Stimulated activated CD4-positive, alpha-beta T cell treated with anti-CD3 and anti-CD28 coated beads, Interleukin-4, amount 100 ng/mL, for 1 hour (primary cell): ENCODE data around the gene THSD1.
"Not testable (repeated sequence)": the region's sequence is repeated elsewhere in the genome, so short reads cannot be mapped to it uniquely, and the experiment has no call there.

ENCODE experiments used
- DNase-seq: peaks from one replicate; pipeline ENCODE4 v3.0.0-alpha.2; 2020

The THSD1 gene

DNA sequence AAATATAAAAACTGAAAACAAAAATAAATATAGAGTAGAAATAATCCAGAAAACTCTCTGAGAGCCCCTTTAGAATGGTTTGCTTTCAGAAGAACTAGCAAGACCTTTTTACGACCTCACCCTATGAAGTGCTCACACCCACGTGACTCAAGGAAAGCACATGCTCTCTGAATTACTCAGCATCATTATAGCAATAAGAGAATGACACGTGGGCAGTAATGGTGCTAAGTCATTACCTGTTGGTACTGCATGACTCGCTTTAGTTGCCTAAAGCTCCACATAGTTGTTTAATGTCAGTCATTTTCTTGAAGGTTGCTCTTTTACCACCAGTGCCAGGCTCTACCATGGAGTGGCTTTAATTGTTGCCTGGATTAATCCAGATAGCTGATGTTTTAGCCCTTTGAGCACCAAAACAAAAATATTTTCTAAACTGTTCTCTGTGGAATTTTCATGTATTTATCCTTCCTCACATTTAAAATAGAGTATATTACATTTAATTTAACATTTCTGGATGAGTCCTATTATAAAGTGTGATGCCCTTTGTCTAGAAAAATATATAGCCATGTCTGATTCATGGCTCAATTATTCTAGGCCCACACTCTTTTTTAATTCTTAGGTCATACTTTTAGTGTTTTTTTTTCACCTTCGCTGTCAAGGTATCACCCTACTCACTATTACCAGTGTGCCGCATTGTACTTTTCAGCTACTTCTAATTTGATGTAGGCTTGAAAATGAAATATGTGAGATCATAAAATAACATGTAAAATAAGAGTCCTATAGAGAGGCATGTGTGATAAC, 56.8 kb downstream of the THSD1 start:
- no peak for DNase-seq

DNA sequence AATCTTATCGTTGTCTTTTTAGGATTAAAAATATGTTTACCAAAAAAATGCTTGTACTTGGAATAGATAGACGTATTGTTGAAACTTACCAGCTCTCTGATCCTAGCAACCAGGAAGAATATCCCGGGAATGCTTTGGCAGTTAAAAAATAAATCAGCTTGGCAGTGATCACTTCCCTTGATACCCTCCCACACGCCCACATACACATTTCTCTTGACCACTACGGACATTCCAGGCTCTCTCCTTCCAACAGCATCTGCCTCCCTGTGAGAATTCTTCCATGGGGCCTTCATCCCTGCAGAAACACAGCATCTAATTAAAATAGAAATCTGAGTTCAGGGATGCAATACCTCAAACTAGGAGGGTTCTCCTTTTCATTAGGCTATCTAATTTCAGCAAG, 57.9 kb downstream of the THSD1 start:
- DNase-seq = no peak

DNA sequence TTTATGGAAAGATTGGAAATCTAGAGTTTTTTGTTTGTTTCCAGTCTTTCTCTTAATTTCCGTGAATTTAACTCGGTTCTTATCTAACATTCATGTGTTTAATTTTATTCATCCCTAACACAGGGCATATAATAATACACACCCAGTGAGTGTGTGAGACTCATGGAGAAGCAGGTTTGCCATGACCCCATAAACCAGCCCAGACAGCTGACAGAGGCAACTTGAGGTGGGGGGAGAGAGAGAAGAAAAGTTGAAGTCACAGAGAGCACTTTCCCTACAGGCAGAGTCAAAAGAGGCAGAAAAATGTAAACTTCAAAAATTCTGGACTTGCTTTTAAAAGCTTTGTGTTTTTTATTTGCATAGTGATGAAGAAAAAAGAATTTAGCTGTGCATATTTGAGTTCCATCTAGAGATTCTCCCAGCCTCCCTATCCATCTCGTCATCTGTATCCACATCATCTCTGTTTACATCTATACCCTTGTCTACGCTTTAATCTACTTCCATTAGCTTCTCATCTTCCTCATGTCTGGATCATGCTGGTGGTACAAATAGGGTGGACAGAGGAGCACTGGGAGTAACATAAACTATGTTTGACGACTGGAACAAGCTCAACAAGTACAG, 60.2 kb downstream of the THSD1 start:
- no peak for DNase-seq

DNA sequence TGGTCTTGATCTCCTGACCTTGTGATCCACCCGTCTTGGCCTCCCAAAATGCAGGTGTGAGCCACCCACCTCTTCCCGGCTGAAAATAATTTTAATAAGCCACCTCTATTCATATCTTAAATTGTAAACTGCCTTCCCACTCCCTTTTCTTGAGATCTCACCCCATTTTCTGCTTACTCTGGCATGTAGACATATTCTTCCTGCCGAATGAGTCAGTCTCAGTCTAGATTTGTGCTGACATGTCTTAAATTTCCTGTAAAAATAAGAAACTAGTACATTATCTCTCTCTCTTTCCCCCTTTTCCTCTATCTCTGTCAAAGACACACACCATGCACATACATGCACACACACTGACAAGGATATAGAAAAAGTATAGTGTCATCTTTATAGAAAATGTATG, 60.9 kb downstream of the THSD1 start:
- DNase-seq = no peak

DNA sequence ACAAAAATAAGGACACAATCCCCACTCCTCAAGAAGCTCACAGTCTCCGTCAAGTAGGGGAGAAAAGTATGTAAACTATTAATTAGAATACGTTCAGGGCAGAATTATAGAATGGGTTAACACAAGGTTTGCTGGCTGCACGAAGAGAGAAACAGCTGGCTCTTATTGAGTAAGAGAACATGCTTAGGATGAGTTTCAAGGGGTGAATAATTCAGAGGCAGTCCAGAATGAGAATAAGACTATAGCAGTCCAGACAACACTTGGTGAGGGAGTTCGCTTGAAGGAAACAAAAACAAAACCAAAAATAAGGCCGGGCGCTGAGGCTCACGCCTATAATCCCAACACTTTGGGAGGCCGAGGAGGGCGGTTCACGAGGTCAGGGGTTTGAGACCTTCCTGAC, 61.9 kb downstream of the THSD1 start:
- DNase-seq = no peak

DNA sequence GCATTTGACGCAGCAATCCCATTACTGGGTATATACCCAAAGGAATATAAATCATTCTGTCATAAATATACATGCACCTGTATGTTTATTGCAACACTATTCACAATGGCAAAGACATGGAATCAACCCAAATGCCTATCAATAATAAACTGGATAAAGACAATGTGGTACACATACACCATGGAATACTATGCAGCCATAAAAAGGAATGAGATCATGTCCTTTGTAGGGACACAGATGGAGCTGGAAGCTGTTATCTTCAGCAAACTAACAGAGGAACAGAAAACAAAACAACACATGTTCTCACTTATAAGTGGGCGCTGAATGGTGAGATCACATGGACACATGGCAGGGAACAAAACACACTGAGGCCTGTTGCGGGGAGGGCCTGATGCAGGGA, 63.8 kb downstream of the THSD1 start:
- DNase-seq = not testable (repeated sequence)

DNA sequence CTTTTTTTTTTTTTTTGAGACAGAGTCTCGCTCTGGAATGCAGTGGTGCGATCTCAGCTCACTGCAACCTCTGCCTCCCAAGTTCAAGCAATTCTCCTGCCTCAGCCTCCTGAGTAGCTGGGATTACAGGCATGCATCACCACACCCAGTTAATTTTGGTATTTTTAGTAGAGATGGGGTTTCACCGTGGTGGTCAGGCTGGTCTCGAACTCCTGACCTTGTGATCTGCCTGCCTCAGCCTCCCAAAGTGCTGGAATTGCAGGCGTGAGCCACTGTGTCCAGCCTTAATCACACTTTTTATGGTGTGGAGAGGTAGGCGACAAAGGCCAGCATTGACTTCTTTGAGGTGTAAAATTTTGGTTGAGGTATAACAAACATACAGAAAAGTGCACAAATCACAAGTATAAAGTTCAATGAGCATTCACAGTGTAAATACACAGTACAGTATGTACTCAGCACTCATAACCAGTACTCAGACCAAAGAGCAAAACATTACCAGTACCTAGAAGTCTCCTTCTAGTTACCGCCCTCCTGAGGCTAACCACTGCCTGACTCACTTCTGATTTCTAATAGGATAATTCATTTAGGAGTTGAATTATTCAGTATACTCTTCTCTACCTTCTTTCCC, 68.0 kb downstream of the THSD1 start:
- DNase-seq = not testable (repeated sequence)

DNA sequence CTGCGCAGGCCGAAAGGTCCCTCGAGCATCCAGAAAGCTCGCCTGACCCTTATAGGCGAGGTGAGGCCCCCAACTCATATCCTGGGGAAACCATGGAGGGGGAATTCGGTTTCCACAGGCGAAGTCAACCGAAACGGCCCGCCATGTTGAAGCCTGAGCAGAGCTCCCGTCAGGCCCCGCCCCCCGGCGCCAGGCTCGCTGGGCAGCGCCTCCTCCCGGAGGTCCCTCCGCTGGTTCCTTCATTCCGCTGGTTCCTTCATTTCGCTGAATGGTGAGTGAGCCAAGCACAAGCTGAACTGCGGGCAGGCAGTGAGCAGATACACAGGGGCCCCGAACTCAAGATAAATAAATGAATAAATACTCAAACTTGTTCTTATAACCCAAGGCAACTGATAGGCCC, 71.9 kb downstream of the THSD1 start:
- not testable (repeated sequence) for DNase-seq

DNA sequence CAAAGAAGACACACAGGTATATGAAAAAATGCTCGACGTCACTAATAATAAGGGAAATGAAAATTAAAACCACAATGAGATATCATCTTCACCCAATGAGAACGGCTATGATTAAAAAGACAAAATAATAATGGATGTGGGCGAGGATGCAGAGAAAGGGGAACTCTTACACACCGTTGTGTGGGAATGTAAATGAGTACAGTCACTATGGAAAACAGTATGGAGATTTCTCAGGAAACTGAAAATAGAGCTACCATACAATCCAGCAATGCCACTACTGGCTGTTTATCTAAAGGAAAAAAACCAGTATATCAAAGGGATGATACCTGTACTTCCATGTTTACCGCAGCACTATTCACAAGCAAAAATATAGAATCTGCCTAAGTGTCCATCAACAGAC, 74.1 kb downstream of the THSD1 start:
- DNase-seq = not testable (repeated sequence)
